ENCODE measurements around the gene TNS2. TPM values are rescaled to one million over a fixed set of nuclear protein-coding genes. Genes with fewer than 3 reads are reported as not detected.

Gene TNS2
- total RNA-seq, 1 experiment from 2014 or later: 4.4 TPM

- ChIA-PET POLR2A (interaction anchor here (0.6 kb wide), 1 partner anchor 181 kb away, joined by 3 read pairs; no protein-coding TSS in a partner anchor), CTCF (interaction anchor here (1.0 to 7.5 kb wide), 2 partner anchors 18 to 30 kb away, joined by 3 to 95 read pairs; partner anchors contain the start of gene SPRYD3)
- H3K4me1 Mint-ChIP-seq (ENCODE audit: low read depth, unreplicated experiment): peaks cover 27% of the 10 kb centered on the region
- Histone ChIP-seq H3K27me3 (replicated peaks; ENCODE audit: control insufficient read depth, insufficient read depth, low read length) (no peaks in the 10 kb centered on the region), H3K4me1 (peaks cover 13% of the 10 kb centered on the region), H3K4me3 (ENCODE audit: low read depth, low read length) (no peak overlapping the region), H3K36me3 (ENCODE audit: control insufficient read depth, insufficient read depth, low read length) (no peaks in the 10 kb centered on the region), H3K9me3 (no peaks in the 10 kb centered on the region)
- intact Hi-C loops (cut with micrococcal nuclease; ENCODE audit: unreplicated experiment): no loop called here
- H3K27ac Mint-ChIP-seq (ENCODE audit: unreplicated experiment): peak overlapping the region; percentile 15
- H3K4me3 Mint-ChIP-seq (ENCODE audit: unreplicated experiment): peak overlapping the region; percentile 68
- BruUV-seq (replicated peaks): no TSS peak
- H3K9me3 Mint-ChIP-seq (ENCODE audit: unreplicated experiment): no peaks in the 10 kb centered on the region
- TF ChIP-seq, protein P1, sequence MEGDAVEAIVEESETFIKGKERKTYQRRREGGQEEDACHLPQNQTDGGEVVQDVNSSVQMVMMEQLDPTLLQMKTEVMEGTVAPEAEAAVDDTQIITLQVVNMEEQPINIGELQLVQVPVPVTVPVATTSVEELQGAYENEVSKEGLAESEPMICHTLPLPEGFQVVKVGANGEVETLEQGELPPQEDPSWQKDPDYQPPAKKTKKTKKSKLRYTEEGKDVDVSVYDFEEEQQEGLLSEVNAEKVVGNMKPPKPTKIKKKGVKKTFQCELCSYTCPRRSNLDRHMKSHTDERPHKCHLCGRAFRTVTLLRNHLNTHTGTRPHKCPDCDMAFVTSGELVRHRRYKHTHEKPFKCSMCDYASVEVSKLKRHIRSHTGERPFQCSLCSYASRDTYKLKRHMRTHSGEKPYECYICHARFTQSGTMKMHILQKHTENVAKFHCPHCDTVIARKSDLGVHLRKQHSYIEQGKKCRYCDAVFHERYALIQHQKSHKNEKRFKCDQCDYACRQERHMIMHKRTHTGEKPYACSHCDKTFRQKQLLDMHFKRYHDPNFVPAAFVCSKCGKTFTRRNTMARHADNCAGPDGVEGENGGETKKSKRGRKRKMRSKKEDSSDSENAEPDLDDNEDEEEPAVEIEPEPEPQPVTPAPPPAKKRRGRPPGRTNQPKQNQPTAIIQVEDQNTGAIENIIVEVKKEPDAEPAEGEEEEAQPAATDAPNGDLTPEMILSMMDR (IDR thresholded peaks at IDR 0.05; ENCODE audit: insufficient read depth in 1 of 2, low read depth in 1 of 2, low read length in 1 of 2, severe bottlenecking in 1 of 2, unreplicated experiment in 1 of 2): no peak
- DNase-seq: no peak
- peaks cover 6% of the 10 kb centered on the region for H3K36me3 Mint-ChIP-seq (ENCODE audit: insufficient read depth, unreplicated experiment)
- H3K27me3 Mint-ChIP-seq (ENCODE audit: insufficient read depth, unreplicated experiment): no peaks in the 10 kb centered on the region
Observed at GRCh38 chr12:53096759-53097158, 46.9 kb downstream of the TNS2 start.

GRCh38 chr12:53097207-53097563 is 47.3 kb downstream of the TNS2 start:
- Mint-ChIP-seq H3K36me3 (ENCODE audit: insufficient read depth, unreplicated experiment) (peaks cover 6% of the 10 kb centered on the region), H3K4me1 (ENCODE audit: low read depth, unreplicated experiment) (peaks cover 29% of the 10 kb centered on the region), H3K27me3 (ENCODE audit: insufficient read depth, unreplicated experiment) (no peaks in the 10 kb centered on the region), H3K9me3 (ENCODE audit: unreplicated experiment) (no peaks in the 10 kb centered on the region), H3K27ac (ENCODE audit: unreplicated experiment) (peak overlapping the region; percentile 15), H3K4me3 (ENCODE audit: unreplicated experiment) (peak overlapping the region; percentile 68)
- CTCF ChIA-PET: interaction anchor here (1.0 to 7.5 kb wide), 2 partner anchors 18 to 31 kb away, joined by 3 to 95 read pairs; partner anchors contain the start of gene SPRYD3
- H3K4me3 ChIP-seq (ENCODE audit: low read depth, low read length): peak overlapping the region; percentile 54
- no TSS peak for BruUV-seq (replicated peaks)
- H3K27me3 ChIP-seq (replicated peaks; ENCODE audit: control insufficient read depth, insufficient read depth, low read length): no peaks in the 10 kb centered on the region
- POLR2A ChIA-PET: interaction anchor here (0.6 kb wide), 1 partner anchor 181 kb away, joined by 3 read pairs; no protein-coding TSS in a partner anchor
- no peaks in the 10 kb centered on the region for H3K9me3 ChIP-seq
- peaks cover 17% of the 10 kb centered on the region for H3K4me1 ChIP-seq
- no peak for DNase-seq
- H3K36me3 ChIP-seq (ENCODE audit: control insufficient read depth, insufficient read depth, low read length): no peaks in the 10 kb centered on the region
- TF ChIP-seq, protein P1 (IDR thresholded peaks at IDR 0.05; ENCODE audit: insufficient read depth in 1 of 2, low read depth in 1 of 2, low read length in 1 of 2, severe bottlenecking in 1 of 2, unreplicated experiment in 1 of 2): no peak
- intact Hi-C loops (cut with micrococcal nuclease; ENCODE audit: unreplicated experiment): no loop called here

GRCh38 chr12:53097564-53098353 is 47.9 kb downstream of the TNS2 start, which contains the start of gene IGFBP6:
IGFBP6 (plus strand) TSS chr12:53097667; CDS start chr12:53097718, 51 bp downstream.
- peak within 1 kb of the TSS; percentile 15 for H3K27ac Mint-ChIP-seq (ENCODE audit: unreplicated experiment)
- peaks cover 34% of the 10 kb centered on the region for H3K4me1 Mint-ChIP-seq (ENCODE audit: low read depth, unreplicated experiment)
- peaks cover 6% of the 10 kb centered on the region for H3K36me3 Mint-ChIP-seq (ENCODE audit: insufficient read depth, unreplicated experiment)
- peak within 1 kb of the TSS; percentile 54 for H3K4me3 ChIP-seq (ENCODE audit: low read depth, low read length)
- H3K9me3 Mint-ChIP-seq (ENCODE audit: unreplicated experiment): no peaks in the 10 kb centered on the region
- TF ChIP-seq, protein P1 (IDR thresholded peaks at IDR 0.05; ENCODE audit: insufficient read depth in 1 of 2, low read depth in 1 of 2, low read length in 1 of 2, severe bottlenecking in 1 of 2, unreplicated experiment in 1 of 2): no peak
- H3K27me3 Mint-ChIP-seq (ENCODE audit: insufficient read depth, unreplicated experiment): no peaks in the 10 kb centered on the region
- H3K4me3 Mint-ChIP-seq (ENCODE audit: unreplicated experiment): peak within 1 kb of the TSS; percentile 68
- peaks cover 22% of the 10 kb centered on the region for H3K4me1 ChIP-seq
- H3K27me3 ChIP-seq (replicated peaks; ENCODE audit: control insufficient read depth, insufficient read depth, low read length): no peaks in the 10 kb centered on the region
- intact Hi-C loops (cut with micrococcal nuclease; ENCODE audit: unreplicated experiment): no loop called here
- ChIA-PET CTCF (interaction anchor here (1.0 to 7.5 kb wide), 3 partner anchors 18 to 31 kb away, joined by 3 to 95 read pairs (median 16); partner anchors contain the start of gene SPRYD3), POLR2A (interaction anchor here (0.6 kb wide), 1 partner anchor 27 kb away, joined by 3 read pairs; no protein-coding TSS in a partner anchor)
- H3K9me3 ChIP-seq: no peaks in the 10 kb centered on the region
- no TSS peak for BruUV-seq (replicated peaks)
- no peaks in the 10 kb centered on the region for H3K36me3 ChIP-seq (ENCODE audit: control insufficient read depth, insufficient read depth, low read length)
- peak; percentile 60 to 61 for DNase-seq

All from Caco-2 (cell line).